Psoas muscle (tissue), 8 donors: Measurements from ENCODE around the gene COL5A1. TPM values are rescaled to one million over a fixed set of nuclear protein-coding genes. Genes with fewer than 3 reads are reported as not detected.

Experiments used
- ATAC-seq, 4 donors: fragments of 200-7000 bp; cut with Tn5 transposase; one replicate each; pipeline ENCODE4 v1.9.1; 2020; ENCODE audit warnings: moderate library complexity in 3 of 4, mild to moderate bottlenecking in 2 of 4
- DNase-seq, 2 donors: peaks; one replicate each; pipeline ENCODE4 v3.0.0-alpha.2; 2020
- H3K27ac ChIP-seq: fragments of 200-600 bp; one replicate; pipeline ENCODE4 v1.8.0; 2022
- H3K27me3 ChIP-seq, 3 donors: fragments of 200-600 bp in 1 of 3; one replicate each; pipeline versions ENCODE4 v1.6.1 to v1.8.0; 2013 to 2022; ENCODE audit warnings: low read length in 2 of 3, mild to moderate bottlenecking in 2 of 3, moderate library complexity in 1 of 3; ENCODE audit not compliant: insufficient read depth in 3 of 3
- H3K36me3 ChIP-seq, 2 donors: fragments of 200-600 bp in 1 of 2; one replicate each; pipeline versions ENCODE4 v1.6.1 to v1.8.0; 2013 to 2022; ENCODE audit warnings: low read depth in 1 of 2, mild to moderate bottlenecking in 1 of 2, moderate library complexity in 1 of 2; ENCODE audit not compliant: insufficient read depth in 1 of 2
- H3K4me1 ChIP-seq: fragments of 200-600 bp; one replicate; pipeline ENCODE4 v1.8.0; 2022
- H3K4me3 ChIP-seq: fragments of 200-600 bp; one replicate; pipeline ENCODE4 v1.8.0; 2022; ENCODE audit warnings: mild to moderate bottlenecking
- H3K9me3 ChIP-seq: fragments of 200-600 bp; one replicate; pipeline ENCODE4 v1.8.0; 2022
- WGBS, 3 donors: extraction: QIAGEN DNeasy Blood & Tissue Kit; methylation state at CpG; one replicate each; pipeline versions ENCODE4 v1.1.6 to v1.1.7; 2013; 5-methylcytosine and 5-hydroxymethylcytosine counted together
- intact Hi-C, 2 donors: fragments of 100-400 bp; cut with DNase I; formaldehyde crosslinking; loops; one replicate each; pipeline versions ENCODE4 v1.11.0 to v1.14.2; 2022
- polyA plus RNA-seq, 3 donors: library from polyadenylated mRNA; stranded (reverse); fragments of 200-250 nt; gene quantifications; one replicate each; pipeline ENCODE4 v1.2.3, GENCODE V29; 2013
- total RNA-seq, 4 donors: library from RNA; stranded (reverse); fragmentation: NEBNext Ultra II Directional in 2 of 4; extraction: Animal tissue kit (Norgen Biotek cat#: 25700) in 2 of 4; gene quantifications; one replicate each; pipeline versions ENCODE4 v1.2.1 to v1.2.4, GENCODE V29; 2021 to 2023
- TF ChIP-seq, protein P1 (sequence below): fragments of 200-600 bp; IDR thresholded peaks from one replicate; pipeline ENCODE4 v1.8.0; 2022; ENCODE audit warnings: antibody characterized with exemption
- donor health status: healthy with polysubstance abuse.
- donor health status: DM: no; HTN: no; CAD: no; lungs with moderate emphysema.
- donor health status: Bipolar disorder and iron deficiency.
- donor health status: healthy.
- donor health status: DM: yes; HTN: yes; CAD: no.
- donor health status: DM: no; HTN: no; CAD: no.
- donor health status: DM: no; HTN: no; CAD: no.
- donor health status: DM: yes; HTN: yes; CAD: no.

The COL5A1 gene
- total and polyA plus RNA-seq, 7 donors = 1.7 to 11.3 (median 3.4) TPM

DNA sequence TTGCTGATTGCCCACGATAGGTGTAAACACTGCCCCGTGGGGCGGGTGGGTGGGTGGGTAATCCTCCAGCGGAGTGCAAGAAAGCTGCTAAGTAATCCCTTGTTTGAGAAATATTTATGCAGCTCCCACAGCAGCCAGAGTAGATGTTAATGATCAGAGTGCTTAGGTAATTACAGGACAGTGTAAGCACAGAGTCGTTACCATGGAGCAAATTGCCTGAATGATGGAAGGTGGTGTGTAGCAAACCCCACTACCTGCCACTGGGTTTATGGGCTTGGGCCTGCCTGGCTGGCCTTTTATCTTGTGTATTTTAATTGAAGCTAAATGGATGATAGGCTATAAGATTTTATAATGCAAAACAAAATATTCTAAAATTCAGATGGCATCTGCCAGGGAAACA, 110.0 kb downstream of the COL5A1 start:
- Histone ChIP-seq H3K27ac (no peak overlapping the region), H3K27me3 (peaks cover 0 to 39% (median 4%) of the 10 kb centered on the region in 3 donors), H3K4me3 (no peak overlapping the region), H3K9me3 (no peaks in the 10 kb centered on the region), H3K36me3 (peaks cover 0 to 7% of the 10 kb centered on the region in 2 donors), H3K4me1 (no peaks in the 10 kb centered on the region)
- intact Hi-C loops = no loop called here
- 85 to 94% (median 89%) methylated on average over 5 of the region's 5 CpGs for WGBS, 3 donors
- DNase-seq = no peak
- ATAC-seq = no peak
- TF ChIP-seq, protein P1, sequence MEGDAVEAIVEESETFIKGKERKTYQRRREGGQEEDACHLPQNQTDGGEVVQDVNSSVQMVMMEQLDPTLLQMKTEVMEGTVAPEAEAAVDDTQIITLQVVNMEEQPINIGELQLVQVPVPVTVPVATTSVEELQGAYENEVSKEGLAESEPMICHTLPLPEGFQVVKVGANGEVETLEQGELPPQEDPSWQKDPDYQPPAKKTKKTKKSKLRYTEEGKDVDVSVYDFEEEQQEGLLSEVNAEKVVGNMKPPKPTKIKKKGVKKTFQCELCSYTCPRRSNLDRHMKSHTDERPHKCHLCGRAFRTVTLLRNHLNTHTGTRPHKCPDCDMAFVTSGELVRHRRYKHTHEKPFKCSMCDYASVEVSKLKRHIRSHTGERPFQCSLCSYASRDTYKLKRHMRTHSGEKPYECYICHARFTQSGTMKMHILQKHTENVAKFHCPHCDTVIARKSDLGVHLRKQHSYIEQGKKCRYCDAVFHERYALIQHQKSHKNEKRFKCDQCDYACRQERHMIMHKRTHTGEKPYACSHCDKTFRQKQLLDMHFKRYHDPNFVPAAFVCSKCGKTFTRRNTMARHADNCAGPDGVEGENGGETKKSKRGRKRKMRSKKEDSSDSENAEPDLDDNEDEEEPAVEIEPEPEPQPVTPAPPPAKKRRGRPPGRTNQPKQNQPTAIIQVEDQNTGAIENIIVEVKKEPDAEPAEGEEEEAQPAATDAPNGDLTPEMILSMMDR = no peak

DNA sequence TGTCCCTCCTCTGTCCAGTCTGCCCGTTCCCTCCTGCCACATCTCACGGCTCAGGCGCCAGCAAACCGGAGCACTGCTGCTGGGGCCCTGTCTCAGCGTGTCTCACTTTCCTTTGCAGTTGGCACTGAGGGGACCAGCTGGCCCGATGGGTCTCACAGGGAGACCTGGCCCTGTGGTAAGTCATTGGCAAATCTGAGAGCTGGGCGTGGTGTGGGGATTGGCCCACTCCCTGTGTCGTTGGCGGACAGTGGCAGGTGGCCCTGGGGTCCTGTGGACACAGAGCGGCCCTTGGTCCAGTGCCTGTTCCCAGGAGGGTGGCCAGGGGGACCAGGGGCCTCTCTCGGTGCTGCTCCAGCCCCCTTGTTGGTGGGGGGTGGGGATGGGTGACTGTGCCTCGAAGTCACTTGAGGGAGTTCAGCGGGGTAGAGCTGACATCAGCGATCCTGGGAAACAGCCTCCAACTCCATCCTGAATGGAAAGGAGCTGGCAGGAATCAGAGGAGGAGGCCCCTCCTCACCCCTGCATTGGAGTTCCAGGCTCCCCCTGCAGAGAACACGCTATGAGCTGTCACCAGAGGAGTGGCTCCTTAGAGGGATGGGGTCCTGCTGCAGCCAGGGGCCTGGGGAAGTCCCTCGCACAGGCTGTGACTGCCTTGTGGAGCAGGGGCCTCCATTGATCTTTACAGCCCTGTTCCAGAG, 111.0 kb downstream of the COL5A1 start:
- H3K4me3 ChIP-seq = no peak overlapping the region
- H3K27me3 ChIP-seq = peaks cover 0 to 45% (median 4%) of the 10 kb centered on the region in 3 donors
- peaks cover 0 to 7% of the 10 kb centered on the region in 2 donors for H3K36me3 ChIP-seq
- intact Hi-C loops = no loop called here
- ATAC-seq (no peak), DNase-seq (no peak)
- H3K9me3 ChIP-seq = no peaks in the 10 kb centered on the region
- TF ChIP-seq, protein P1 = no peak
- H3K4me1 ChIP-seq = no peaks in the 10 kb centered on the region
- WGBS, 3 donors = 35 to 49% (median 37%) methylated on average over 13 to 16 of the region's 16 CpGs
- H3K27ac ChIP-seq = no peak overlapping the region

DNA sequence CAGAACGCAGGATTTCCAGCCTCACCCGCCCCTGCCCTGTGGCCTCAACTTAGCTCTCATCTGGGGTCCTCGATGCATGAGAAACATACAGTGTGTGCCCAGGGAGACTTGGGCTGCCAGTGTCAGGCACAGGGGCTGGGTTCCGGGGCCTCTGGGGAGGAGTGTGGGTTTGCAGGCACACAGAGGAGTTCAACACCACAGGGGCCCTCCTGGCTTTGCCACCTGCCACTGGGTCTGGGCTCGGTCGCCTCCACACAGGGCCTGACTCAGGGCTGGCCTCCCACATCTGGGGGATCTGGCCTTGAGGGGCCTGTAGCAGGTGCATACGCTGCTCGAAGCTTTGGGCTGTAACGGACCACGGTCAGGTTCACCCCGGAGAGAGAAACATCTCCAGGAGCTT, 111.6 kb downstream of the COL5A1 start:
- H3K4me1 ChIP-seq = no peaks in the 10 kb centered on the region
- H3K27ac ChIP-seq = no peak overlapping the region
- H3K27me3 ChIP-seq = peaks cover 0 to 51% (median 4%) of the 10 kb centered on the region in 3 donors
- ATAC-seq (no peak), DNase-seq (no peak)
- H3K4me3 ChIP-seq = no peak overlapping the region
- TF ChIP-seq, protein P1 = no peak
- H3K36me3 ChIP-seq = peaks cover 0 to 4% of the 10 kb centered on the region in 2 donors
- intact Hi-C loops = no loop called here
- H3K9me3 ChIP-seq = no peaks in the 10 kb centered on the region
- 68 to 84% (median 71%) methylated on average over 11 of the region's 11 CpGs for WGBS, 3 donors

DNA sequence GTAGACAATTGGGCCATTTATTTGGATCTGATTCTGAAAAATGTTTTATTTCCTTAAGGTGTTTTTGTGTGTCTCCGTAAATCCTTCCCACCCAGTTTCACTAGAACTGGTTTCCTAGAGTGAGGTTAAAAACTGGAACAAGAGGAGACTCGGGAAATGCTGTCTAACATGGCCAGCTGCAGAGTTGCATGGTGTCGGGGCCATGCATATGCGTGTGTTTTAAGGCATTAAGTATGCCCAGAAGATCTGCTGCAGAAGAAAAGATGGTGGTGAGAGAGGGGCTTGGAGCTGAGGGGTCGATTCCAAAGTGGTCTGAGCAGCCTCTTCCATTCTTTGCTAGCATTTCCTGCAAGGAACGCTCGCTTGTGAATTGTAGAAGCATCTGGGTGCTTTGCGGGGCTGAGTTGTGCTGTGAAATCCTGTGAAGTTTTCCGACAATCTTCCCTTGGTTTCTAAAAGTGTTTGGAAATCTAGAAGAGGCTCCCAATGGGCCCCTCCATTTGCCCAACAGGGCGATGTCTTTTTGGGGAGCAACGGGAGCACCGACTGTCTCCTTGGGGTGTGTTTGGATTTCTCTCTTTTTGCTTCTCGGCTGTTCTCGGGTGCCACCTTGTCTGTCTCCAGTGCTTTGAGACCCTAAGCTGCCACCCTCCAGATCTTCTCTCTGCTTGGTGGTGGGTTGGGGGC, 113.8 kb downstream of the COL5A1 start:
- TF ChIP-seq, protein P1 = no peak
- Histone ChIP-seq H3K4me3 (no peak overlapping the region), H3K27ac (no peak overlapping the region), H3K4me1 (no peaks in the 10 kb centered on the region), H3K36me3 (no peaks in the 10 kb centered on the region), H3K9me3 (no peaks in the 10 kb centered on the region), H3K27me3 (peaks cover 0 to 55% (median 7%) of the 10 kb centered on the region in 3 donors)
- 82 to 93% (median 83%) methylated on average over 14 of the region's 14 CpGs for WGBS, 3 donors
- ATAC-seq (no peak), DNase-seq (no peak)
- intact Hi-C loops = no loop called here
